HG02943 (cell line): Measurements from ENCODE around the gene ANLN.

Experiments used
- ATAC-seq: cut with Tn5 transposase; IDR thresholded peaks from one replicate; pipeline ENCODE4 v1.9.1; 2021; ENCODE audit warnings: mild to moderate bottlenecking, low read depth, moderate library complexity; ENCODE audit not compliant: unreplicated experiment

The ANLN gene

GRCh38 chr7:36407636-36408550 lies 18.2 kb downstream of the ANLN start:
- ATAC-seq: no peak

- no peak for ATAC-seq
Observed at GRCh38 chr7:36408589-36408988, 18.9 kb downstream of the ANLN start.

GRCh38 chr7:36409180-36409579 lies 19.5 kb downstream of the ANLN start:
- ATAC-seq: no peak

GRCh38 chr7:36415144-36415543 lies 25.5 kb downstream of the ANLN start:
- ATAC-seq: no peak

DNA sequence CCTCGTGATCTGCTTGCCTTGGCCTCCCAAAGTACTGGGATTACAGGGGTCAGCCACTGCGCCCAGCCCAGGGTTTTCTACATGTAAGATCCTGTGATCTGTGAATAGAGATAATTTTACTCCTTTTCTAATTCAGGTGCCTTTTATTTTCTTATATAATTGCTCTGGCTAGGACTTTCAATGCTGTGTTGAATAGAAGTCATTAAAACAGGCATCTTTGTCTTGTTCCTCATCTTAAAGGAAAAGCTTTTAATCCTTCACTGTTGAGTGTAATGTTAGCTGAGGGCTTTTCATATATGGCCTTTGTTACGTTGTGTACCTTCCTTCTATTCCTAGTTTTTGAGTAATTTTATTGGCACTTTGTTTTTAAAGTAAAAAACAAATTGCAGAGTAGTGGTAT lies 26.6 kb downstream of the ANLN start:
- no peak for ATAC-seq

DNA sequence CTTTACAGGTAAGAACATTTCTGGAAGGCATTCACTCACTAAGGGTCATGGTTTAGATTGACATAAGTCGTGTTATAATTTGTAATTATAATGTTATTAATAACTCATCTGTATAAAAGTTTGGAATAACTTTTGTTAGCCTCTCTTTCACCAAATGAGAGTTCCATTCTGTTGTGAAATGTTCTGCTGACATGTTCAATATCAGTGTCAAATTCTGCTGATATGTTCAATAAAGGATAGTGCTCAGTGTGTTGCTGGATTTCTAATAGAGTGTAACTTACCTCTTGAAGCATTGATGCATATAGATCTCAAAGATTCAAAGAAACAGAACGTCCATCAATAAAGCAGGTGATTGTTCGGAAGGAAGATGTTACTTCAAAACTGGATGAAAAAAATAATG lies 30.6 kb downstream of the ANLN start:
- ATAC-seq: no peak

DNA sequence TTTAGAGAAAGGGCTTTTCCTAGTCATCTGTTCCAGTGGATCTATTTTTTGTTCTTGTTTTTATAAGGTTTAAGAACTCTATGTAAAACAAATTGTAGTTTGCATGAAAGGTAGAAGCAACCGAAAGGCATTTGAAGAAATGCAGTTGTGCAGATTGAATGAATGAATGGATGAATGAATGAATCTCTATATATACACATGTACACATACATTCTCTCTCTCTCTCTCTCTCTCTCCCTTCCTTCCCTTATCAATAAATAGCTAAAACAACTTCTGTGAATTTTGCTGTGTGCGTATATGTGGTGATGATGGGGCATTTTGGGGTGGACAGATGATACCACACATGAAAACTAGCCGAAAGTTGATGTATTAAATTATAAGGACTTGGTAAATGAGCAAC lies 32.4 kb downstream of the ANLN start:
- no peak for ATAC-seq

- ATAC-seq: no peak
Observed at GRCh38 chr7:36423633-36424032, 34.0 kb downstream of the ANLN start.

GRCh38 chr7:36430186-36430585 lies 40.5 kb downstream of the ANLN start:
- no peak for ATAC-seq

DNA sequence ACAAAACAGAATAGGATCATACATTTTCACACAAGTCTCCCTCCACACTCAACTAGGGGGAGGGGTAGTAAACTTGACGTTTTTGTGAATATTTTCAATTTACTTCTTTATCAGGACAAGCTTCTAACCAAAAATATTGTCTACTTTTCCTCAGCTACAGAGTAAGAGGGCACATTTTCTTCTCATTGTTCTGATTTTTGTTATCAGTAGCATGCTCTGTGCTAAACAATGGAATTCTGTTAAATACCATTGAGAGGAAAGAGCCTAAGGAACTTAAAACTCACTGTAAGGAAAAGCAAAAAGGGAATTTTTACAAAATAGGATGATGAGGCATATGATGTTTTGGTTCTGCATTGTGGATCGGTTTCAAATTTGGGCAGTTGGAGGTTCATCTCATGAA lies 41.2 kb downstream of the ANLN start:
- no peak for ATAC-seq

DNA sequence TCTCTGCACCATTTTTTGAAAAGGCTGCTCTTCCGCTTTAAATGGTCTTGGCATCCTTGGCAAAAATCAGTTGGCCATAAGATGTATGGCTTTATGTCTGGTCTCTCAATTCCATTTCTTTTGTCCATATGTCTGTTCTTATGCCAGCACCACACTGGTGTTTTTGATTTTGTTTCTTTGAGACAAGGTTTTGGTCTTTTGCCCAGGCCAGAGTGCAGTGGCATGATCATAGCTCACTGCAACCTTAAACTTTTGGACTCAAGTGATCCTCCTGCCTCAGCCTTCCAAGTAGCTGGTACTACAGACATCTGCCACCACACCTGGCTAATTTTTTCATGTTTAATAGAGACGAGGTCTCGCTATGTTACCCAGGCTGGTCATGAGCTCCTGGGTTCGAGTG lies 48.5 kb downstream of the ANLN start:
- no peak for ATAC-seq

- ATAC-seq: no peak
Observed at GRCh38 chr7:36439624-36440023, 50.0 kb downstream of the ANLN start.

DNA sequence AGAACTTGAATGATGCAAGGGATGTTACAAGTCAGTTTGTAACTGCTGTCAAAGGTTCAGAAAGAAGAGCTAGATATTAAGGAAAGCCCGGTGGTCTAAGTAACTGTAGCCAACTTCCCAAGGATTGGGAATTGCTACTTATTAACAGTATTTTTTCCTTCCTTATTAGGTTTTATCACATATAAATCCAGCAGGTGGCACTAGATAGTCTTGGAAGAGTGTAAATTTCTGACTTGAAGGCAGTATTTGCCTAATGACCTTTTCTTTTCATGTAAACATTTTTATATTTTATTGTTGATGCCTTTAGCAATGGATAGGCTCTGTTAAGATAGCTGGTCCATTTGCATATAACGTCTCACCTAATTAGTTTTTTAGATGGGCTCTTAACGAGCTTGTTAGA lies 51.2 kb downstream of the ANLN start:
- ATAC-seq: no peak

- ATAC-seq: no peak
Observed at GRCh38 chr7:36441344-36442022, 51.8 kb downstream of the ANLN start.

DNA sequence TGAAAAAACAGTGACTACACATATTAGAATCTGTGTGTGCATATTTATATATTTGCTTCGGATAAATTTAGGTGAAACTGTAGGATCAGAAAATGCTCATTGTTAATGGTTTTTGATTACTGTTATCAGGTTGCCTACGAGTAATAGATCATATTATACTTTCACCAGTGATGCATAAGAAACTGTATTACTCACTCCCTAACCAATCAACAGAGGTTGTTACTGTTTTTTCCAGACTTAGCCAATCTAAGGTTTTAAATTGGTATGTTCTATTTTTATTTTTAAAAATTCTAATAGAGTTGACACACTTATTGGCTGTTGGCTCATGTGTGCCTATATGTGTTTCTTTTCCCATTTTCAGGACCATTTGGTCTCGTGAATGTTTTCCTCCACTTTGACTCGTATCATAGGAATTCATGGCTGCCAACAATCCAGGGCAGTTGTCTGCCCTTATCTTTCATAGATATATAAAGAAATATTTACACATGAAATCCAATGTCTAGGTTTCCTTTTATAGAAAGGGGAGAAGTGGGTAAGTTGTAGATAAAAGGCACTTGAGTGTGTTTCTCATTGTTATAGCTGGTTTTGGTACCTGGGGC lies 59.2 kb downstream of the ANLN start:
- ATAC-seq: no peak

DNA sequence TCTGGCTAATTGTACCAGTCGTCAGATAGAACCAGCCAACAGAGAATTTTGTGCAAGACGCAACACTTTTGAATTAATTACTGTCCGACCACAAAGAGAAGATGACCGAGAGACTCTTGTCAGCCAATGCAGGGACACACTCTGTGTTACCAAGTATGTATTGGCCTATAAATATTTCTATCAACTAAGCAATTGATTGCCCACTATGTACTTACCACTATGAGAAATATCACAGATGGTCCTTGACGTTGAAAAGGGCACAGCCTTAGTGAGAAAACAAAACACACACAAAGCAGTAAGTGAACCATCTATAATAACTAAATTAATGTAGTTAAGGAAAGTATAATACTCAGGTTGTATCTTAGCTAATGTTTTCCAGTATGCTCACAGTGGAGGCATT lies 60.0 kb downstream of the ANLN start:
- no peak for ATAC-seq

DNA sequence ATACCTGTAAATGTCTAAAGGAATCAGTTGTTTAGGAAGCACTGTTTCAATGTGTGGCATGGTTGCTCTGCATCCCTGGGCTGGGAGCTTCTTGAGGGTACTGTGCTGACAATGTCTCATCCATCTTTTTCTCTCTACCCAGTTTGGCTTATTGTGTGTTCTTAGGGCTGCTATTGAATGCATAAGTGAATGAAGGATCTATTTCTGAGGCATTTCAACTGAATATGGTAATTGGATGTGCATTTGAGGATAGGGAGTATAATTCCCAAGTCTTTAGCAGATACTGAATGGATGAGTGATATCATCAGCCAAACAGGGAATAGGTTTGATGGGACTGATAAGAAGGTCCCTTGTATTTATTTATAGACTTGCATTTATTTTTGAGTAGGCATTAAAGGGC lies 64.1 kb downstream of the ANLN start:
- ATAC-seq: no peak

DNA sequence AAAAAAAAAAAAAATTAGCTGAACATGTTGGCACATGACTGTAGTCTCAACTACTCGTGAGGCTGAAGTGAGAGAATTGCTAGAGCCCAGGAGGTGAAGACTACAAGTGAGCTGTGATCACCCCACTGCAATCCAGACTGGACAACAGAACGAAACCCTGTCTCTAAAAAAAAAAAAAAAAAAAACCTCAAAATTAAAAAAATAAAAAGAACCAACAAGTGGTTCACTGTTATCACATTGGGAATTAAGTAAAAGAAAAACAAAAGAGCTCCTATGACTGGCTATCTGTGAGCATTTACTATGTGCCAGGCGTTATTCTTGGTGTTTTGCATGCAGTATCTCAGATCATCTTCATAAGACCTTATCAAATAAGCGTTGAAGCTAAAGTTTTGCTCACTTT lies 66.0 kb downstream of the ANLN start:
- ATAC-seq: no peak

DNA sequence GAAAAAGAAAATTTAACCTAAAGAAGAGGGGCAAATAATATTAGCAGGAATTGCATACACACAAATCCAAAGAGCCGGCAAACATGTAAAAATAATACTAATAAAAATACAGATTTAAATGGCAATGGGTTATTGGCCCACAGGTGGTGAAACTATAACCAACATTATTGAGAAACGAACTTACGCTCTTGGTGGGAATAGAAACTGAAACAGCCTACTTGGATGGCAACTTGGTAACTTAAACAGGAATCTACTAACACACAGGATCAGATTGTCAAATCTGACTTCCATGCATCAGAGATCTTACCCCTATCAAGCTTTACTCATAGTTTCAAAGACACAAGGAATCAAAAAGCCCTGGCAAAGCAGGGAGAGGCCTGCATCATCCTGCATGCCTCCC lies 66.5 kb downstream of the ANLN start:
- ATAC-seq: no peak

- ATAC-seq: no peak
Observed at GRCh38 chr7:36456548-36456947, 66.9 kb downstream of the ANLN start.

DNA sequence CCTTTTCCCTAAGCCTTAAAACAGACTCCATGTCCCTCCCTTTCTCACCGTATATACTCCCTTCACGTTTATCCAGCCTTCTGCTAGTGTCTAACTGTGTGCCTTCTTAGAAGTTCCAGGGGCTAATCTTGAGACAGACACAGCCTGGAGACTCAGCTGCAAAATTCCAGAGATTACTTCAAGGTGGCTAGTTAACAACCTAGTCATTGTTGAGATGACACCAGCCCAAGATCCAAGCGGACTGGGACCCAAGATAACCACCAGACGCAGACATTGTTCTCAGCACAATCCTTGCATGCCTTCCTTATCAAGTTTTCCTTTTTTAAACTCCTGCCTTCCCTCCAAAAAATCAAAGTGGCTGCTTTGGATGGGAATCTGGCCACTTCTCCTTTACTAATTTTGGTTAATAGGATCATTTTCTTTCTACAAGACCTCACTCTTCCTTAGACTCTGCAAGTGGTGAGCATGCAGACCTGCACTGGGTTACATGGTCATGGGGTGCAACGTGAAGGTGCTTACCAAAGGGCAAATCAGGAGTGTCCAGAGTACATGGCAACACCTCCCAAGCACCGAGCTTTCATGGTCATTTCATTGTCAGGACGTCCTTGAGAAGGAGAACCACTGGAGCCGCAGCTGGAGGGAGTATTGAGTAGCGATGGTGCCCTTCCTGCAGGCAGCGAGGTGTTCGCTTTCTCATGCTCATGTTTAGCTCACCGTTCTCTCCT lies 69.7 kb downstream of the ANLN start:
- no peak for ATAC-seq
